AG08396 (cell line): ENCODE results near the gene RTL1.
A peak's percentile ranks its signal among the peaks of the same experiment; 100 is the strongest.

Experiments used
- DNase-seq: peaks from one replicate; pipeline ENCODE4 v3.0.0; 2012; ENCODE audit warnings: low spot score, mixed read lengths

Gene RTL1

DNA sequence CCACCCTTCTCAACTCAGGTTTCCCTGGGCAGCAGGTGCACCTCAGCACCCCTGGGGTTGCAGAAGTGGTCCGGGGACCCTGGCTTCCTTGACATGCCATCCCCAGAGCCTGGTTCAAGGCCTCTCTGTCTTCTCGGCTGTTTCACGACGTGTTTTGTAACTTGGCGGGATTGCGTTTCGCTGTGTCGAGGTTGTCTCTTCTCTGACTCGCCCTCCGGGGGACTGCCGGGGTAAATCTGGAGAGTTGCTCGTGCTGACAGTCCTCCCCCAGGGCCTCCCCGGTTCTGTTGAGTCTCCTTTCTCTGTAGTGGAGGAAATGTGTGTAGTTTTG is 52.0 kb downstream of the RTL1 start:
- DNase-seq, result no peak

DNA sequence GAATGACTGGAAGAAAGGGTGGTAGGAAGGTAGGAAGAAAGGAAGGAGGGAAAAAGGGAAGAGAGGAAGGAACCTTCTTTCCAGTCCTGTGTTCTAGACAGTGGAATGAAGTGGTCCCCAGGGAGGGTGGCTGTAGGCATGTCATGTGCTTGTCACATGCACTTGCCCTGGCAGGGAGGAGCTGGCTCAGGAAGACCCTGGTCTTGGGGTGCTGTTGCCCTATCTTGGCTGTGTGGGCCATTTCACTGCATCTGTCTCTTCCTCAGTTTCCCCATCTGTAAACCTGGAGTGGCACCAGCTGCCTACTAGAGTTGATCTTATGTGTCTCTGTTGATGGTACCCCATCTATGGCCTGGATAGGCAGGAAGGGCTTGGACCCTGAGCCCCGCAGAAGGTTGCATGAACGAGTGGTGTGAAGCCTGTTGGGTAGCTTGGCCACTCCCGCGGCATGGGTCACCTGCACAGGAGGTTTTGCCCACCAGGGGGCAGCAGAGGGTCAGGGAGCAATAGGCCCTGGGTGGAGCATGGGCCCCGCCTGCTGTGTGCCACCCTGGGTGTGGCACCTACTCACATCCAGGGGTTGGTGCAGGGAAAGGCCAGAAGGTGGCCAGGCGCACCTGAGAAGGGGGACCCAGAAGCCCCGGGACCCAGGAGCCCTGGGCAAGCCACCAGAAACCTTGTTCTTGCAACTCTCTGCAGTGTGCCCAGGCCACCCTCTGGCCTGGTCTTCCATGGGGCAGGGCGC is 52.5 kb downstream of the RTL1 start:
- DNase-seq, result peak; percentile 42

DNA sequence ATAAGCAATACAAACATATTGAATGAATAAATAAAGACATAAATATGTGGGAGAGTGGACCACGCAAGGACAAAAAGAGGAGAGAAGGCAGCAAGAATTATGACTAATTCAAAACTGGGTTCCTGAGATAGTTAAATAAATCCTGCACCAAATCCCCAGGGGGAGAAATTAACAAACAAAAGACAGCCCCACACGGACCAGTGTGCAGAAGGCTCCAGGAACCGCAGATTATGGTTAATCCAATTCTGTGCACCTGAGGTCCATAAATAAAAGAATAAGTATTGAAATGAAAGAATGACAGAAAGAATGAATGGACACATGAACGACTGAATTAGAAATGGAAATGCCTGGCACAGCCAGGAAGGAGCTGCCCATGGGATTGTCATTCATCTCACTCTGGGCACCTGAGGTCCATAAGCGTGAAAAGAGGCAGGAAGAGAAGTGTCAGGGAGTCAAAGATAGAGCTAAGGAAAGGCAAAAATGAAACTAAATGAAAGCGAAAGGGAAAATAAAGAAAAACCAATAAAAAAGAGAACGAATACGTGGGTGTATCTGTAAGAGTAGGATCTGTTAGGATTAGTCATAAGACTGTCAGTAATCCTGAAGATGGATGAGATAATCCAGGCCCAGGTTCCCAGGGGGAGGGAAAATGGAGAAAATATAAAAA is 54.3 kb downstream of the RTL1 start:
- no peak for DNase-seq

DNA sequence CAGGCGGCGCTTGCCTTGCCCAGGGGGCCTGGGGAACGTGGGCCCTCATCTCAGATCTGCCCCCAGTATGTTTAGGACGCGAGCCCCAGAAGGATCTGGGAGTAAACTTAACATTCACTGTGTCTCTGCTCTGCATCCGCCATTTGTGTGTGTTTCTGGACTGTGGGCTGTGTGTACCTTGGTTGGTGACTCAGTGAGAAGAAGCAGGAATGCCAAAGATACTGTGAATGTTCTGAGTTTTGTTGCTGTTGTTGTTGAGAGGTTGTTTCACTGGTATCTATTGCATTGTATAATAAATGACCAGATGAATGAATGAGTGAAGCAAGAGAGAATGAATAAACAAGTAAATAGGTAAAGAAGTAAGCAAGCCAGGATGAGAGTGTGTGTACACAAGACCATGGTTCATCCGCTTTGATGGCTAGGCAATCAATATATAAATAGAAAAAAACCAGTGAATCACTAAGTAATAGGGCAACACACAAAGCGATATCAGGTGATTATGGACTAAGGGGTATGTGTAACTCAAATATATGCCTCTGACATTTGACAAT is 57.1 kb downstream of the RTL1 start:
- DNase-seq, result no peak

DNA sequence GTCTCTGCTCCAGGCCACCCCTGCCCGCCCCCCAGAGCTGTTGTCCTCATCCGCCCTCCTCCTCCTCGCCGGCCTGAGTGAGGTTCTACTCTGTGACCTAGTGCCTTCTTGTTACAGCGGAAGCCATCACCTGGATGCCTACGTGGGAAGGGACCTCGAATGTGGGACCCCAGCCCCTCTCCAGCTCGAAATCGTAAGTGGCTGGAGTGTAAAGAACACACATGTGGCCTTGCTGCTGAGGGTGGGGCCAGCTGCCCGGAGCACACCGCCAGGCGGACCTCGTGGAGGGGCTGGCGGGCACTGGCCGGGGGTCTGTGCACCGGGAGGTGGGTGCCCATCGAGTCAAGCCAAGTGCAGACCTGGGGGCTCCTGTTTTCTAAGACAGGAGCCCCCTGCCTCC is 58.2 kb downstream of the RTL1 start:
- no peak for DNase-seq

DNA sequence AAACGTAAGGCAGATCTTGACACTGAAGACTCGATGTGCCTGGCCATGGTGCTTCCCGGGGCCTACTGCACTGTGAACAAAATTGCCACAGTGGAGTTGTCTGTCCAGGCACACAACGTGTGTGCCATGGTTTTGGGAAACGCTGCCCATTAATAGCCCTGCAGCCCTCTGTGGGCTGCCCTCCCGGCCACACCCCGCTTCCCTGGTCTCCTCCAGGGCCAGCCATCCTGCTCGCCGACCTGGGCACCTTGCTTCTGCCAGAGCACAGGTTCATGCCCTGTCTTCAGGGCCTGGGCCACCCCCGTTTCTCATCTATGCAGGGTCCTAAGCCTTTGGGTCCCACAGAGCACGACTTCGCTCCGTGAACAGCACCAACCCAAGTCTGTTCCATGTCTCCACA is 58.7 kb downstream of the RTL1 start:
- no peak for DNase-seq

DNA sequence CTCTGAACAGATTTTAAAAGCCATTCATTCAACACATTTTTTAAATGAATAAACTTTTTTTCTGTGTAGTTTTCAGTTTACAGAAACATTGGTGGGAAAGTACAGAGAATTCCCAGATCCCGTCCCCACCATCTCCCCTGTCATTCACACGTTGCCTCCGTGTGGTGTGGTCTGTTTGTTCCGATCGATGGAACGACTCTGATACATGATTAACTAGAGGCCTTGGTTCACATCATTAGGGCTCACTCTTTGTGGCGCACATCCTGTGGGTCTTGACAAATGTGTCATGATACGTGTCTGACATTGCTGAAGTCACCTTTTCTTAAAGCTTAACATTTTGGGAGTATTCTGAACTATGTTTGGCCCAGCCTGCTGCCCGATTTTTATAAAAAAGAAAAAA is 59.1 kb downstream of the RTL1 start:
- no peak for DNase-seq

DNA sequence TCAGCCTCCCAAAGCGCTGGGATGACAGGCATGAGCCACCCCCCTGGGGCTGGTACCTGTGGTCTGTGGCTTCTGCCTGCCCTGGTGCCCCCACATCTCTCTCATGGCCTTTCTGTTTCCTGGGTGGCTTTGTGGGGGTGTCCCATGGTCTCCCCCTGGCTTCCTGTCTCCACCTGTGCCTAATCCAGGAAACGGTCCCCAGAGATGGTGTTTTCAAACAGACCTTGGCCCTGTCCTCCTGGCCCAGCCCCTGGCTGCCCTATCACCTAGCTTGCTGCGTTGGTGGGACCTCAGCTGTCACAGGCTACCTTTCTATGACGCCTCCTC is 59.5 kb downstream of the RTL1 start:
- DNase-seq, result no peak

DNA sequence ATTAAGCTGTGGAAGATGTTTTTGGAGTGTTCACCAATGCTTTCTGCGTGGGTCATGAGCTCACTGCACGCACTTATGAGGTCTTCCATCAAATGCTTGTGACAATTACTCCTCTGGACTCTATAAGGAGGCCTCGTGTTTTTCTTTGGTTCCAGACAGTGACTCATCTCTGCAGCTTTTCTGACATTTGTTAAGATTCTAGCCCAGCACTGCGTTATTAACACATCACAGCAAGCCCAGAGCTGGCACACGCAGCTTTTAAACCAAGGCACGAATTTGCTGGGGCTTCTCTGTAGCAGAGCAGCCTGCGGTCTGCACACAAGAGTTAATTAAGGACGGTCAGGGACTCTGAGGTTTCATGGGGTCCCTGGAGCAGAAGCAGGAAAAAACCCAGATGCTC is 60.7 kb downstream of the RTL1 start:
- peak; percentile 77 for DNase-seq

DNA sequence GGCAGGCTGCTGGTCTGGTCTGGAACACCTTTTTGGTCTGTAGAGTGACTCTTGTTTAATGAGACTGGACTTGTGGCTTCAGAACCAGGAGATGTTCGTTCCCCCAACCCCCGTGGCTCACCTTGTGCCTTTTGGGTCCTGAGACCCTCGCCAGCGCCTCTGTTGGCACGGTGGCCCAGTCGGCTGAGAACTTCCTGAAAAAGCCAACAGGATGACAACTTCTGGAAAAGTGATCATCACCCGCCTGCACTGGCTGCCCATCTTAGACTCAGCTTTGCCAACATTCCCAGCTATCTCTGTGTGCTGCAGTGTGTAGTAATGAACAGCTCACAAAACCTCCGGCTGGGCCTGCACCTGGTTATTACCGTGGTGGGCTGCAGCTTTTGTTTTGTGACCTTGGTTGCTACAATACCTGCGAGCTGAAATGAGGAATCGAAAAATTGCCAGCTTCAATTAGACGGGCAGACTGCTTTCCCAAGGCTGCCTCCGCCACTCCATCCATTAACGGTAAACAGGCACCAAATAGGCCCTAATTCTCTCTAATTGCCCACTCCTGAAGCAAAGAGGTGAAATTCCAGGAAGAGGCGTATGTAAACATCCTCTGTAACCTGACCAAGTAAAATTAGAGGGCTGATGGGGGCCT is 61.6 kb downstream of the RTL1 start:
- DNase-seq, result no peak

DNA sequence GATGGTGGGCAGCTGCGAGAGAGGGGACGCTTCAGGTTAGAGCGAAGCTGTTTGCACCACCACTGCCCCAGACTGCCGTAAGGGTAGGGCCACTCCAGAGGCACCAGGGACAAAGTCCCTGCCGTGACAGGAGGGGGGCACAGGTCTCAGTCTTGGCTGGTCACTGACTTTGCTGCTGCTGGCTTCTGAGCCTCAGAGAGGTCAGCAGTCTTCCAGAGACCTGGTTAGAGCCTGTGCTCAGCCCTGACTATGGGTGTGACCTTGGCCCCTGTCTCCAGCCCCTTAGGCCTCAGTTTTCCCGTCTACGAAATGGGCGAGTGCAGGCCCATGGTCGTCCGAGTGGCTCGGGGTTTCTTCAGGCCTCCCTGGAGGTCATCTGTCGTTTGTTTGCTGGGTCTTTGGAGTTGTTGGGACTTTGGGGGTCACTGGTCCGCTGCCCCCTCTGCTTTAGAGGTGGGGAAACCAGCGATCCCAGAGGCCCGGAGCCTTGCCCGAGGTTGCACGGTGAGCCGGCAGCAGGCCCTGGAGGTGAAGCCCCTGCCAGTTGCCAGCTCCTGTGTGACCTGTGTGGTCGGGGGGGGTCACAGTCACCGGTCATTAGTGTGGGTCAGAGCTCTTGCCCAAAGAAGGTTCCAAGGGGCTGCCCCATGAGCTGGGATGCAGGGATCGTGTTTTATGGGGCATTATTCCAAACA is 62.3 kb downstream of the RTL1 start:
- no peak for DNase-seq

DNA sequence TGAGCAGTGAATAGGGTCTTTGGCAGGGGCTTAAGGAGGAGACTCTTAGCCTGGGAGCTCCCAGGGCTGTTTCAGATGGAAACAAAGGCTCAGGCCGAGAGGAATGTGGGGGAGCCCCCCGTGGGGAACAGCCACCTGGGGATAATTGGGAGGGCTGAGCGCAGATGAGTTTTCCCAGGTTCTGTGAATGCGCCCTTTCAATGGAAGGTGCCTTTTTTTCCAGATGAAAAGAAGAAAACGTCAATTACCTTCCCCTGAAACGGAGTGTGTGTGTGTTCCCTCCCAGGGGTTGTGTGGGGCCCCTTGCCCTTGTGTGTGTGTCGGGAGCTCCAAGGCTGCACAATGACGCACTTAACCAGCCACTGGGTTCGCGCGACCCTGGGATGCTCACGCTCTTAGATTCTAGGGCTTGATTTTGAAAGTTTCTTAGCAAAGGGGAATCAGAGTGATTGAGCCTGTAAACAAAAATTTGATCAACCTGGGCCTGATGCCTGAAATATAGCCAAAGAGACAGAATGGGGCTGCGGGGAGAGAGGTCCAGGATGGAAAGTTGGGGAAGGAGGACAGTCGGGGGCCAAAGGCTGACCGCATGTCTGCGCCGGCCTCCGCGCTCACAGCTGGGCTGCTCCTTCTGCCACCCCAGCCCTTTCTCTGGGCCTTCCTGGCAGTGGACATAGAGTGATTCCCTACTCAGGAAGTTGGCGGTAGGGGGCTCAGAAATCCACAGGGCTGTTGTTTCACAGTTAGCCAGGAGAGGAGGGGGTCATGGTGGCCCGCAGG is 63.0 kb downstream of the RTL1 start:
- DNase-seq, result no peak

DNA sequence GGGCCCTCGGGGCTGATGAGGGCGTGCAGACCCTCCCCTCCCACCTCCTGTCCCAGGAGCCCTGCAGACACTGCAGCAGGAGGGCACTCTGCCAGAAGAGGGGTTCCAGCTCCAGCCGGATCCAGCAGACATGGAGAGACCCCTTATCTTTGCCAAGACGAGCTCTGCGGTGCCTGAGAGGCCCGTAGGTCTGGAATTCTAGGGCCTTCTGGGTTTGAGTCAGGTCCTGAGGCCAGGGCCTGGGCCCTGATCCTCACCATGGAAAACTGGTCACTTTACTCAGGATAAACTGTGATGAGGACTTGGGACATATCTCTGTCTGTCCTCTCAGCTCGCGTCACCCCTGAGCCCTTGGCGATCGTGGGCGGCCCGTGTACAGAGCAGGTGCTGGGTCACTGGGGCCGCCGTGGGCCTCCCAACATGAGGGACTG is 63.8 kb downstream of the RTL1 start:
- DNase-seq, result no peak

DNA sequence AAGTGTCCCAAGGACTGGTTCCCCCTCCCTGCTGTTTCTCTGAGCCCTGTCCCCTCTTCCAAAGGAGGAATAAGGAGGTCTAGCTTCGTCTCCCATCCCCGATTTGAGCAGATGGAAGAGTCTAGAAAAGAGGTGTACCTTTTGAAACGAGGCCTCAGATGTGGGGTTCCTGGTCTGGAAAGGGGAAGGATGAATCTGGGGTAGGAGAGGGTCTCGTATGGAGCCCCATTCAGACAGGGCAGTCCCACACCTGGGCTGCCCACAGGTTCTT is 64.3 kb downstream of the RTL1 start:
- no peak for DNase-seq

DNA sequence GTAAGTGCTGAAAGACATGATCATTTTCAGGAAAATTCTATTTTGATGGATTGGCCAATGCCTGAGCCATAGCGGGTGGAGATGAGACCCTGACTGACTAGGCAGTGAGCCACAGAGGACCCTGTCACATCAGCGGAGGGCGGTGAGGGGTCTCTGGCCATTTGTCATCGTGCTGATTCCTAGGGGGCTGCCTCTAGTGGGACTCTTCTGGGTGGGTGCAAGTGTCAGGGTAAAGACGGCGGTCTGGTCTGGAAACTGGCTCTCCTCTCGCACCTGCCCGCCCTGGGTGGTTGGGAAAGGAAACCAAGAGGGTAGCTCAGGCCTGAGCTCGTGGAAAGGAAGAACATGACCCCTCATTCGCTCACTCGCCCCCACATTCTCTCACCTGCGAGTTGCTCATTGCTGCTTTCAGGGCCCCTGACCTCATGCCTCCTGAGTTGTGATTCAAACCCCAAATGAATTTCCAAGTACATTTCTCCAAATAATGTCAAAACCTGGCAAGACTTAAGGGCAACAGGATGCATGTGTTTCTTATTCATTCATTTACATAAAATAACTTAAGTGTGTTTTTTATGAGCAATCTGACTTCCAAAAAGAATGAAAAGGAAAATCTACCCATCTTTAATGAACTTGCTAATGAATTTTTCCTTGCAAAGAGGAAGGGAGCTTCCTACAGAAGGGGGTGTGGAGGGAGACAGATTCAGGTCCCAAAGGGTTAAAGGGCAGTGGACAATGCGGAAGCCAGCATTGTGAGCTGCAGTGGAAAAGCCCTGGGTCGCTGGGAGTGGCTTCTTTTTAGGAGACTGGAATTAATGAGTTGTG is 64.8 kb downstream of the RTL1 start:
- no peak for DNase-seq

DNA sequence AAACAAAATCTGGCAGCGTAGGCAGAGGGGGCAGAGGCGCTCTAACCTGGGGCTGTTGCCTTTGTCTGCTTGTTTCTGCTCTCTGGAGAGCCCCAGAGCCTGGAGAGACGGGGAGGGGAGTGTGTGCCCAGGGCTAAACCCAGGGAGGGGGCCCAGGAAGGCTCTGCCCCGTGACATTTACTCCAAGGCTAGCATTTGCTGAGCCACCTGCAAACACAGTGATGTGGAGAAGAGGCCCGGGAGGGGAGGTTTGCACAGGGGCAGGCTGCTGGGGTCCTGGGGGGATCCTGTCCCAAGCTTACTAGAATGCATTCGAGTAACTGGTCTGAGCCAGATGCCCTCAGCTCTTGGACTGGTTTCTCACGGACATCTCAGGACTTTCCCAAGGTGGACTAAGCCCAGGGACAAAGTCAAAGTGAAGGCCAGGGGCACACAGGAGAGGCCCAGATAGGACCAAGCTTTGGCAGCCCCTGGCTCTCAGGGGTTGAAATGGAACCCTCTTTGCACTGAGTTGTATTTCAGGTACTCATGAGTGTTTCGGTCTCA is 65.6 kb downstream of the RTL1 start:
- no peak for DNase-seq

DNA sequence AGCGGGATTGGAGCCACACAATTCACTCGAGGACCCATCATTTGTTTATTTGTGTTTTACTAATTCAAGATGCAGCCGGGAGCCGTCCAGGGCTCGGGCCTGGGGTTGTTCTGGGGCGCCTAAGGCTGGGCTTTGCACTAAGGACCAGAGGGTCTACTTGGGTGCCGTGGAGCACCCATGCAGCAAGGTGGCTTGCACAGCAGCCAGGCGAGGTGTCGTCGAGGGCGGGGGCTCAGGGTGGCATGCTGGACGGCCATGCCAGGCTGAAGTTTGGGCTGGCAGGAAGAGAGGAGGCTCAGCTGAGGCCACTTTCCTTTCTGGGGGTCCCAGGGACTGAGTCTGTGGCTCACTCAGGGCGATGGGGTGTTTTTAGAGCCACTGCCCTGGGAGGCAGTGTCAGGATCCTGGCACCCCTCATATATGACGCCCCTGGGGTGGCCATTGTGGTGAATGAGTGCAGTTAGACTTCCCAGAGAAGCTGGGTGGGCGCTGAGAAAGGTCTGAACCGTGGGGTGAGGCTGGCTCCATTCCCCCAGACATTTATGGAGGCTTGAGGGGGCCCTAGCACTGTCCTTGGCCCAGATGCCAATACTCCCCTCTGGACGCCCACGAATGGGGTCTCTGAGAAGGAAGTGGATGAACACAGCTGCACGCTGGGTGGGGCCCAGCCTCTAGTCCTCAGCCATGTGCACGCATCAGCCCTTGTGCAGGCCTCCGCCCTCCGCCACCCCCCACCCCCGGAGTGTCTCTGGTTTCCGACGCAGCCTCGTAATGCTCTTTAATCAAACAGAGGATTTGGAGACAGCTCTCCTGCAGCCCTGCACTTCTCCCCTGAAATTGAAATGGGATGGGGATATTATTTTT is 66.3 kb downstream of the RTL1 start:
- no peak for DNase-seq

DNA sequence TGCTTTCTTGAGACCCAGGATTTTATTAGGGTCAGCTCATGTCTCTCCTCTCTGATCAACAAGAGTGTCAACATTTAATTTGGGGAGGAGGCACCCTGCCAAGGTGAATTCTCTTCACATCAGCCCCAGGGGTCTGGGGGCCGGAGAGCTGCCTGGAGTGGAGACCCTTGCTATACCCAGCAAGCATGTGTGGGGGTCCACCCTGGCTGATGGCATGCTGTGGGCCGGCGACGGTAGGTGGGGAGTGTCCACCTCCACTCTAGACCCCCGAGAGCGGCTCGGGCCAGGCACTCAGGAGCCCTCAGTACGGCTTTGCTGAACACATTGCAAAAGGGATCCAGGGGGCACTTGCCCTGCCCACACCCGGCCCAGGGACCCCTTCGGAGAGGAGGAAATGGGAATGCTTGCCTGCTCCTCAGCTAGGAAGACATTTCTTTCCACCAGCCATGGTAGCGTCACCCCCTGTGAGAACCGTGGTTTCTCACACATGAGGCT is 67.2 kb downstream of the RTL1 start:
- DNase-seq, result no peak

DNA sequence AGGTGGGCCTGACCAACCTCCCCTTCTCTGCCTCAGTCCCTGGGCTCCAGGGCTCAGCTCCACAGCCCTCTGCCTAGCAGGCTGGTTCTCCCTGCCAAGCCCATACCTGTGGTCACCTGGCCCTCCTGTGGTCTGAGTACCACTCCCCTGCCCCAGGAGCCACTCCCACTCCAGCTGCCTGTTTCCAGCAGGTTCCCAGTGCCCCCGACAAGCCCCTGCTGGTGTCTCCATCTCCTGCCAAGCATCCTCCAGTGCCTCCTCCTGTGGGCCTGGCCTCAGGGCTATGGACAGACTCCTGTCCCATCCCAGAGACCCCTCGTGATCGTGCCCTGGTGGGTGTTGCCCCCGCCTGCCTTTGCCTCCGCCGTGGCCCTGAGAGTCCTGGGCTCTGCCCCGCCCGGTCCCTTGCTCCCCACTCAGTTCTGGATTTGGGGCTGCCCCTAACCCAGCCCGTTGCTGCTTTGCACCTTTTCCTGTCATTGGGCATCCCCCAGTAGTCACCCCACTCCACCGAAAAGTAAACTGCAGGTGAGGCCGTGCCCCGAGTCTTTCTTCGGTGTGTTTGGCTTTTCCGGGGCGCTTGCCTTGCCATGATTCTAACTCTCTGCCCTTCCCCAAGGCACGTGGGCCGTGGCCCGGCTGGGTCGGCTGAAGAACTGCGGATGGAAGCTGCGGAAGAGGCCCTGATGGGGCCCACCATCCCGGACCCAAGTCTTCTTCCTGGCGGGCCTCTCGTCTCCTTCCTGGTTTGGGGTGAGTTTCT is 67.8 kb downstream of the RTL1 start:
- DNase-seq, result no peak
